ENCODE measurements around the gene PPM1L.

Gene PPM1L

DNA sequence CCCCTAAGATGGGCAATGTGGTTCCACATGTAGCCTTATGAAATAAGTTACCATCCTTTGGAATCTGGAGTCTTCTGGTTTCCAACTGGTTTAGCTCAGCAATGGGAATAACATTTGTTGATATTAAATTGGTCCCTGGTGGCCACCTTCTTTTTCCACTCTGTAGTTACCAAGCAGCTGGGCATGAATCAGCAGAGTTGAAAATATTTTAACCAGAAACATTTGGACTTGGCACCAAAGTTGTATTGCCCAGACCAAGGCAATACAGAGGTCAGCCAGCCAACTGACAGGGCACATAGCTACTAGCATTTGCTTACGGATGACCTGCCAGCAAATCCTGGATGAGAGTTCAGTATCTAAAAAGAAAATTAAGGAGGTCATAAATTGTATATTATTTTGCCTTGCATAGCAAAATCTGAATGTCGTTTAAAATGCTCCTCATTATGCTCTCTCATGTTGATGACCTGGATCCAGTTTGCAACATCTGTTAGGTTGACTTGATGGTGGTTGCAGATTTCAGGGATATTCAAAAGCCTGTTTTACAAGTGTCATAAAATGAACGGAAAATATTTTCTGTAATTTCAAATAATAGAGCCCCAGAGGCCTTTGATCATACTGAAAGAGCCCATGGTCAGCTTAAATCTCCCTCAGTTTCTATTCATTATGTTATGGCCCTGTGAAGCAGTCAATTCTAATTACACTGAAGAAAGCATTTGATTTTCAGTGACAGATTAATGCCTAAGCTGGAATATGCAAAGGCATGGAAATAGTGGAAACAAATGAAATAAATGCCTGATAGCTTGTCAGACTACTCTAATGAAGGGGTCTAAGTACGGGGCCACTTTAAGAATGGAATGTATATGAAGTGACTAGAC lies 54.6 kb downstream of the PPM1L start:
- DNase-seq = no peak

DNA sequence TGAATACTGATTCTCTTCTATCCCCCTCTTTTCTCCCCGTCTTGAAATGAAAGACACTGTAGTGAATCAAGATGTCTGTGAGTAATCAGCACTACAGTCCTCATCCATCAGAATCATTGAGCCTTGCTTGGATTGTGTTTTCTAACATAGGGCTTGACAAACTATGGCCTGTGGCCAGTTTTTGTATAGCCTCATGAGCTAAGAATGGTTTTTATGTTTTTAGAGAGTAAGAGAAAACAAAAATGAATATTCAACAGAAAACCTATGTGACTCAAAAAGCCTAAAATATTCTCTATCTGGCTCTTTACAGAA lies 55.2 kb downstream of the PPM1L start:
- no peak for DNase-seq

DNA sequence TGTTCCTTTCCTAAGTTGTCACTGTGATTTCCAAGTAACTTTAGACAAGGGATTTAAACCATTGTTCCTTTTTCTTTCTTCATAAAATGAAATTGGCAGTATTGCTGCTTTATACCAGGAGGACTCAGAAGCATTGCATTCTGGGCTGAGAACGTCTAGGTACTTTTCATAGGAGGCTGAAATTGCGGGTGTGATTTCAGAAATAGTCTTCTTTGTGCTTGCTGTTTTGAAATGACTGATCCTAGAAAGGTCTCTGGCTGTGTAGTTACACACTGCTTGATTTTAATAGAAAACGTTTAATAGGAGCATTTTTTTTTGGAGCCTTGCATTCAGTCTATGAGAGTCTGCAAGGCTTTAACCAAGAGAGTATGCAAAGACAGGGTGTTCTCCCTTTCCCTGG lies 56.3 kb downstream of the PPM1L start:
- no peak for DNase-seq

DNA sequence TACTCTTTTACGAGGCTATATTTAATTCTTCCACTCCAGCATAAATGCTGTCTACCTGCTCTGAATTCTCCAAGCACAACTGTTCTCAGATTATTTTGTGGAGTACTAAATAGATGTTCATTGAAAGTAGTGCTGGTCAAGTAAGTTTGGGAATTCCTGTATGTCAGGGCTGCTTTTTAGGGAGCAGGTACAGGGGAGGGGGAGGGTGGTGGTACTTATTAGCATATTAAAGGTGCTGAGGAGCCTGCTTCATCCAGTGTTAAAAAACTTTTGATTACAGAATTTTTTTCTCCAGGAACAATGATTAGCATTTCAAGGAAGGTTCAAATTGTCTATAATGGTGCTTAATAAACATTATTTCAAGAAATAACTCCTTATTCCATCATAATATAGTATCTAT lies 59.2 kb downstream of the PPM1L start:
- no peak for DNase-seq

DNA sequence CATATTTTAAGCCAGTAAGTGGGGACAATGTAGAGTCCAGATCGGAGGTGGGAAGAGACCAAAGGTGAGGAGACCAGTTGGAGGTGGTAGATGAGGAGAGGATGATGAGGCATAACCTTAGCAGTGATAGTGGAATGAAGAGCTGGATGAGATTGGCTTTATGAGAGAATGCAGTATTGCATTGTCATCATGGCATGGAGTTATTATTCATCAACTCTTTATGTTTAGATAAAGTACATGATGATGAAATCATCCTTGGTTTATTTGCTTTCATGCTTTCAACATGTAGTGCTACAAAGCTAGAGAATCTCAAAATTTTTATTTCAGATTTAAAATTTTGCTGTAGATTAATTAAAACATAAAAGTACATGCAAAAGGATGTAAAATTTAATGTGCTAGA lies 64.0 kb downstream of the PPM1L start:
- no peak for DNase-seq

DNA sequence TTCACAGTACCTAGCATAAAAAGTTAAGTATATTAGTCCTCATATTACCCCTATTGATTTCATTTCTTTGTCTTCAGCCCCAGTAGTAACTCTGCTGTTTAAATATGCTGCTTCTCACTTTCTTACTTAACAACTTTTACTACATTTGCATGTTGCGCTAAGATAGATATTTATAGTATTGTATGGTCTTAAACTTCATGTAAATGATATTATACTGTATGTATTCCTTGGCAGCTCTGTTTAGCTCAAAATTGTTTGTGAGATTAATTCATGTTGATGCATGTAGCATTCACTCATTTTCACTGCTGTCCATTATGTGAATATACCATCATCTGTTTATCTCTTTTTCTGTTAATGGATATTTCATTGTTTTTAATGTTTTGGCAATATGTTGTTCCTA lies 64.4 kb downstream of the PPM1L start:
- DNase-seq = no peak

DNA sequence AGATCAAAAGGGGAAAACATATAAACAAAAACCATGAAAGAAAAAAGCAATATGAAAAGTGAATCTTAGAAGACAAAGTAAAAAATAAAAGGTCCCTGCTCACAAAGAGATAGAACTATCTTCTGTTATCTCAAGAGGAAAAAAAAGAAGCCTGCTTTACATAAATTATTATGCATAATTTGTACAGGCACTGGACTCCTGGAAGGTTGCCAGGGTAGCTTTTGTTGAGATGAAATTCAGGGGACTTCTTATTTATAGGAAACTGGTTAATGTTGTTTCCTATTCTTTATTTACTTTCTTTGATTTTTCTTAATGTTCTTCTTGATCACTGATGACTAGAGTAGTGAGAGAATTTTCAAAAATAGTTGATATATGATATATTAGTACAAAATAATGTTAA lies 66.9 kb downstream of the PPM1L start:
- no peak for DNase-seq

DNA sequence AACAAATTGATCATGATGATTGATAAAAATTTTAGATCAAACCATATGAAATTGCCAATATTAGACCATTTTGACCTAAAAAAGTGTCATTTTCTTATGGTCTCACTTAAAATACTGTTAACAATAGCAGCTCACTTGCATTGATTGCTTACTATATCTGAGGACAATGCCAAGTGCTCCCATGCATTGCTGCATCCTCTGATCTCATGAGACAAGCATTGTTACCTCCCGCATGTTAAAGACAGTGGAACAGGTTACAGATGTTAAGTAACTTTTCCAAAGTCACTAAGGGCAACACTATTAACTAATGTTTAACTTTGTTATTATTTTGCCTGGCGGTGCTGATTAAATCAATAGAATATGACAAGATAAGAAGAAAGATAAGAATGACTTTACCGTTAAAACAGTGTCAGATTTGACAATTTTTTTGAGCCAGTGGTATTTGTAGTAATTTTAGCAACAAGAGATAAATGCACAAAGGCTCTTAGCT lies 69.3 kb downstream of the PPM1L start:
- no peak for DNase-seq

DNA sequence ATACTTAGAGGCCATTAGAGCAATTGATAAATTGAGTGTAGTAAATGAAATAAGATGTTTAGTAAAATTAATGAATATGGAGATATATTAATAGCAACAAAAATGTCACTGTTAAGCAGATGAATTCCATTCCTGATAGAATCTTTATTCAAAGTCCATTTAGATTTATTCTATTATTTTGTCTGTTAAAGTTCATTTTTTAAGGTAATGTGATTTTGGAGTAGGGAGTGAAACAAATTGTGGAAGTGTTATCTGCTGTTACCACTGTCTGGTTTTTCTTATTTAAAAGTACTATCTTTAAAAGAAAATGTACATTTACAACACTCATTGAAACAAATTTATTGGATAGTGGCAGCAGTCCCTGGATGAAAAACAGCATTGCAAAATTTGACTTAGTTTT lies 70.4 kb downstream of the PPM1L start:
- no peak for DNase-seq

DNA sequence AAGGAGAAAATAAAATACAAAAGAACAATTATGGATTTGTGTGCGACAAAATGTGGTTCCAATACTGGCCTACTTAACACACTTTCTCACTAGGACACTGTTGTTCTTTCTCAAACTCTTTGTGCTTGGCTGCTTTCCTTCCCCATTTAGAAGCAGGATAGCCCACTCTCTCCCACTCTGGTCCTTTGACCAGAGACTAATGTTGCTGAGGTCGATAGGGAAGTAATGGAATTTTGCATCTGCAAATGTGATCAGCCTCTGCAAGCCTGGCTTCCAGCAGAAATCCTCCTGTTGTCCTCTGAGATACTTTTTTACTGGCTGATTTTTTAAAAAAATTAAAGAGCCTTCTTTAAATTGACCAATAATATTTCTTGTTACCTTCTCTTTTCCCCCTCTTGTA lies 71.0 kb downstream of the PPM1L start:
- no peak for DNase-seq

DNA sequence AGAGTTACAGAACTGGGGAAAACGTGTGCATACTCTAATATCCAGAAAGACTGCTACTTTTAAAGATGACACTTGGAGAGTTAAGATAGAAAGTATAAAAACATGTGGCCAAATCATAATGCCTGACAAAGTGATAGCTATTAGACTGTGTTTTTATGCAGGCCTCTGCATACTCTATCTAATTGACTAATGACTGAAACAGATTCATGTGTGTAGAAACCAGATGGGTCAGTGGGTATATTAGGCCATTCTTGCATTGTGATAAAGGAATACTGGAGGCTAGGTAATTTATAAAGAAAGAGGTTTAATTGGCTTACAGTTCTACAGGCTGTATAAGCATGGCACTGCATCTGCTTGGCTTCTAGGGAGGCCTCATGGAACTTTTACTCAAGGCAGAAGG lies 71.5 kb downstream of the PPM1L start:
- DNase-seq = no peak

DNA sequence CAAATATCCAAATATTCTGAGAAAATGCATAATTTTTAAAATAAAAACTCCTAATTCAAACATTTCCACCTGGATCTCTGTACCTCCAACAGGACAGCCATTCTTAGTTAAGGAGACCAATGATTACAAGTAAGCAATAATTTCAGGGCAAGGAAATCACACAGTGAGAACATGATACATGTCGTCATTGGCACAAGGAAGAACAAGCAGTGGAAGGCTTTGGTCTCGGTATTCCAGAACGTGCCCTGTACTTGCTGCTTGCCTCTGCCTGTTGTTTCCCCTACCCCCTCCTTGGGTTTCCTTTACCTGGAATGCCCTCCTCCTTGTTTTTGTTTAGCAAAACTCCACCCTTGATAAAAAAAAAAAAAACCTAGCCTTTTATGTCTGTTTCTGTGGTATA lies 72.8 kb downstream of the PPM1L start:
- no peak for DNase-seq

DNA sequence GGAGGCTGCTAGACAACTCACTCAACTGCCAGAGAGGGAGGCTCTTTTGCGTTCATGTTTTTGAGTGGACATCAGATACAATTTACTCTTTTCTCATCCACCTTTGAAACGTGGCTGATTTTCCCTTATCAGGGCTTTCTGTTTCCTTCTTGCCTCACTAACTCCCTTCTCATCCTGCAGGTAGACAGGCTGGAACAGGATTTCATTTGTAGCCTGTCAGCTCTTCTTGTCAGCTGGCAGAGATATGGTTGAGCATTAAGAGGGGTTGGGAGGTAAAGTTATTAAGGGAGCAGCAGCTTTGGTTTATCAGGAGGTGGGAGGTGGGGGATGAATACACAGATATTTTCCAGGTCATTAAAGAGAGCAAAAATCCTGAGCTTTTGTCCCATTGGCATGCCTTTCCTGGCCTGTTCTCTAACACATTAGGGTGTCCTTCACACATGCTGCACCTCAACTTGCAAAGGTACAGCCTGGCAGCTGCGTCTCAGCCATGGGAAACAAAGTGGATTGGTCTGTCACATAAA lies 73.5 kb downstream of the PPM1L start:
- no peak for DNase-seq

DNA sequence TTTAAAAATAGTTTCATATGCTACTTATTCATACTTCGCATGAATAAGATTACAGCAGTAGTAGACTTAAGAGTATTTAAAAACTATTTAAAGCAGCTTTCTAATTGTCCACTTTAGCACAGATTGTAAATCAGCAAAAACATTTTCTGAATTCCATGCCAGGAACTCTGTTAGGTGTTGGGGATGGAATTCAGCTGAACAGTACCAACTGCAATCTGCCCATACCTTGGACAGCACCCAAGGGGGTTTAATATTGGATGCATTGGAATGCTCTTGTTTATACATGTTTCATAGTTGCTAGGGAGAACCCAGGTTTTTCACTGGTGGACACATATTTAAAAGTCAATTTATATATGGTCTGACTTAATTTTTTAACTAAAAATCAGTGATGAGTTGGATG lies 74.8 kb downstream of the PPM1L start:
- DNase-seq = no peak

DNA sequence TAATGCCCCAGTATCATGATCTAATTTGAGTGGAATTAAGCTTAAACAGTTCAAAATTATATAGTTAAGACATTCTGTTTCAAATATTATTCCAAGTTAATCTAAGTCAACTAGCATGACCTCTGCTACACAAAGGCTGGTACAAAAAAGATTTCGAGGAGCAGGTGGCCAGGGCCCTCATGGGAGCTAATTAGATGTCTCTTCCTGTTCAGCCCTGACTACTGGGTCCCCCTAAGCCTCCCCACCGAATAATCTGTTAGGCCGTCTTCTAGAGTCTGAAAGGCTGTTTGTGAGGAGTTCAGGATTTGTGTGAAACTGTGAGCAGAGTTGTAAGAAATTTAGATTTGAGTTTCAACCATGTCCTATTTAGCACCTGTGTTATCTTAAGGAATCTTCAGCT lies 75.4 kb downstream of the PPM1L start:
- no peak for DNase-seq

DNA sequence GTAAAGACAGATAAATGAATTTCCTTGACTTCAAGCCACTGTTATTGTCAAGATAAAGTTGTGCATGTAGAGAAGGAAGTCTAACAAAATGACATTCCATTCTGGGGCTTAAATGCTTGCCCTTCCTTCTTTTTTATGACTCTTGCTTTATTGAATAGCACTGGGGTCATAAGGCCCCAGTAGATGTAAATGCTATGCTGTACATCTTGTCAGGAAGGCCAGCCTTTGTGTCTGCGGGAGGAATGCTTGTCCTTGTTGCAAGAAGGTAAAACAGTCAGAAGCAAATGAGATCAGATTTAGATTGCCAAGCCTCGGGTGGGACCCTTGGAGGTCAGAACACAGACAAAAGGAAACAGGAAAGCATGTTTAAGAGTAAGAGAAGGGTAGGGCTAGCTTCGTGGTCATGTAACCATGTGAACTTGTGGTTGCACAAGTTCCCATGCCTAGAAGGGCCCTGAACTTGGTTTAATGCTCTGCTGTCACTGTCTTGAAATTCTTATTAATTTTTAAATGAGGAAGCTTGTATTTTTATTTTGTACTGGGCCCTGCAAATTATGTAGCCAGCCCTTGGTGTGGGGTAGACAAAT lies 81.5 kb downstream of the PPM1L start:
- no peak for DNase-seq

DNA sequence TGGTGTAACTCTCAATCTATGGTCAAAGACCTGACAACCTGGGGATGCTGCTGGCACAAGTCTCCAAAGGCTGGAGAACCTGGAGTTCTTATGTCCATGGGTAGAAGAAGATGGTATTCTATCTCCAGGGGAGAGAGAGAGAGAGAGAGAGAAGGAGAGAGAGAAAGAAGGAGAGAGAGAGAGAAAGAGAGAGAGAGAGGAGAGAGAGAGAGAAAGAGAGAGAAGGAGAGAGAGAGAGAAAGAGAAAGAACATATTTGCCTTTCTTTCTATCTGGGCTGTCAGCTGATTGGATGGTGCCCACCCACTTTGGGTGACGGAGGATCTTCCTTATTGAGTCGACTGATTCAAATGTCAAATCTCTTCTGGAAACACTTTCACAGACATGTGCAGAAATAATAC lies 84.6 kb downstream of the PPM1L start:
- no peak for DNase-seq

DNA sequence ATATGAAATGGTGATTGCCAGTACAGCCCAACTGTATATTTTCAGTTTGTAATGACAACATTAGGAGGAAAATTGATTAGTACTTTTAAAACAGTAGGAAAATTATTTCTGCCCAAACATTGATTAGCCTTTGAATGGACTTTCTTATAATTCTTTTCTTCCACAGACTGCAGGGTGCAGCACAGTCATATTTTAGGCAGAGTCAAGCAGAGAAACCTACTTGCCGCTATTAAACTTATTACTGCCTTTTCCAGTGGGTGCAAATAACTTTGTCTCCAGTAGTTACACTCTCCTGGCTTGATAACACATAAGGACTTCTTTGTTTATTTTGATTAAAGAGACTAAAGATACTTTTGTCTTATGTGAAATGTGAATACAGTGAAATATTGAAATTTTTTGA lies 85.4 kb downstream of the PPM1L start:
- no peak for DNase-seq

DNA sequence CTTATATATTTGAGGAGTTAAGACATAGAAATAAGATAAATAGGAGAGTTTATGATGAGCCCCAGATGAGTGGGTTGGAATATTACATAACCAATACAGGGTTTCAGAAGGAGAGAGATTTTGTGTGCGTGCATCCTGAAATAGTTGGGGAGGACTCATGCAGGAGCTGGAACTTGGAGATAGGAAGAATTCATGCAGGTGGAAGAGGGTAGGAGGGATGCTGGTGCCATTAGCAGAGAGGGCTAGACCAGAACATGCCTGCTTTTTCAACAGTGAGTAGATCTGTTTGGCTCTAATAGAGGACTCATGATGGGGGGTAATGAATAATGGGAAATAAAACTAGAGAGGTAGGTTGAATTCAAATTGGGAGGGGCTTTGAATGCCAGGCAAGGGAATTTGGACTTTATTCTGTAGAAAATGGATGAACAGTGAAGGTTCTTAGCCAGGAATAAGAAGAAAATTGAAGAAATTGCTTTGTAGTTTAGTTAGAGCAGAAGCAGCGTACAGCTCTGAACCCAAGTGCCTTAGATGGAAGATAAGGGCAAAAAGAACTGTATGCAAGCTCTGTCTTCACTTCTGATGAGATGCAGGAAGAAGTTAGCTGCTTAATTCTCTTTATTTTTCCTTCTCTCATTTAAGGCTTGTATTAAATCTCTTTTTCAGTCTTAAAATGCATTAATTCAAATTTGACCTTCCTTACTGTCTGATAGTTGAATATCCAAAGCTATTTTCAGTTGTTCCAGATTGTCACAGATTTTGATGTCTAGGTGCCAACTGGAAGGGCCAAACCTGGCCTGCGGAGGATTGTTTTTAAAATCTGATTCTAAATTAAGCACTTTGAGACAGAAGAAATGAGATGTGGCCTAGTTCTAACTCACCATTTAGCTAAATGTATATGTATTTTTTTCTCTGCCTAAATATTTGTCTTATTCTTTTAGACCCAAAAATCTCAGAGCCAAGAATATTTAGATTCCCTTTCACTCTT lies 86.3 kb downstream of the PPM1L start:
- no peak for DNase-seq

DNA sequence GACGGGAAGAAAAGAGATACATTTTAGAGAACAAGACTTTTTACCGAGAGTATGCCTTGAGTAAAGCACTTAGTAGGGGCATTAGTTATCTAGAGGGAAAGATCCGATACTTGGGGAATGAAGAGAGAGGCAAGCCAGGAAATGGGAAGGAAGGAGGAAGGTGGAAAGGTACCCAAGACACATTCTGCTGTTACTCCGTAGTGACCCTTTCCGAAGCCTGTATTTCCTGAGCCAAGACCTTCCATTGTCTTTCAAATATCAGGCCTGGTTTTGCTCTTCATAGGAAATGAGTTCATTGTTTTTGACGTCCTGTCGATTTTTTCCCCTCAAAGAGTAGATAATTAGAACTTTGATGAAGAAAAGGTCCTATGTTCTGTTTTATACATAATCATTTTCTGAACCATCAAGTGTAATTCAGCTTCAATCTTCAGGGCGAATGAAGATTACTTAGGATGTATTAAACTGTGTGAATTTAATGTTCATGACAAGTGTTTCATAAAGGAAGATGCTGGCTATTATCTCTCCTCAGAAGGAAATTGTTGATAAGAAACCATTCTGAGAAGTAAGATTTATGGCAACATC lies 95.7 kb downstream of the PPM1L start:
- no peak for DNase-seq

DNA sequence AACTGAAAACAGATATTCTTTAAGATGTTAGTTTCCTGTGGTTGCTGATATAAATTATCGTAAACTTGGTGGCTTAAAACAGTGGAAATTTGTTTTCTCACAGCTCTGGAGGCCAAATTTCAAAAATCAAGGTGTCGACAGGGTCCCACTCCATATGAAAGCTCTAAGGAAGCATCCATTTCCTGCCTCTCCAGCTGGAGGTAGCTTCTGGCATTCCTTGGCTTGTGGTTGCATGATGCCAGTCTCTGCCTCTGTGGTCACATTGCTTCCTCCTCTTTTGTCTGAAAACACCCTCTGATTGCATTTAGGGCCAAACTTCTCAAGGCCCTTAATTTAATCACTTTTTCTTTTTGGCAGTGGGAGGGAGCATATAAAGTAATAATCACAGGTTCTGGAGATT lies 96.8 kb downstream of the PPM1L start:
- no peak for DNase-seq

DNA sequence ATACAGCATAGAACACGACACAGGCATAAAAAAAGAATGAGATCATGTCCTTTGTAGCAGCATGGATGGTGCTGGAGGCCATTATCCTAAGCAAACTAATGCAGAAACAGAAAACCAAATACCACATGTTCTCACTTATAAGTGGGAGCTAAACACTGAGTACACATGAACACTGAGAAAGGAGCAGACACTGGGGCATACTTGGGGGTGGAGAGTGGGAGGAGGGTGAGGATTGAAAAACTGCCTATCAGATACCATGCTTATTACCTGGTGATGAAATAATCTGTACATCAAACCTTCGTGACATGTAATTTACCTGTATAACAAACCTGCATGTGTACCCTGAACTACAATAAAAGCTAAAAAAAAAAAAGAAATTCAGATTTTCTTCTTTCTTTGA lies 100.4 kb downstream of the PPM1L start:
- DNase-seq = no peak

All from effector CD4-positive, alpha-beta T cell (primary cell).